HepG2 (cell line): Measurements from ENCODE around the gene C19orf44. TPM values are rescaled to one million over a fixed set of nuclear protein-coding genes. Genes with fewer than 3 reads are reported as not detected.

Source experiments
- ATAD3A ChIP-seq: sonication (generic); formaldehyde crosslinking; IDR thresholded peaks from 2 replicates; pipeline ENCODE4 v1.4.0; 2020; ENCODE audit warnings: missing genetic modification reagents
- DR1 ChIP-seq: sonication (generic); formaldehyde crosslinking; IDR thresholded peaks from 2 replicates; pipeline ENCODE4 v1.8.0; 2021; ENCODE audit warnings: mild to moderate bottlenecking, missing genetic modification reagents, inconsistent platforms
- FOSL1 ChIP-seq: sonication (generic); formaldehyde crosslinking; IDR thresholded peaks from 2 replicates; pipeline ENCODE4 v1.9.0; 2021; ENCODE audit warnings: missing genetic modification reagents, borderline replicate concordance
- HHEX ChIP-seq: IDR thresholded peaks from 2 replicates; pipeline ENCODE4 v1.6.1; 2016; ENCODE audit warnings: control low read depth
- KDM5A ChIP-seq: fragments of 200-600 bp; sonication (generic); IDR thresholded peaks from 2 replicates; pipeline ENCODE4 v1.7.0; 2018; ENCODE audit warnings: antibody characterized with exemption, mild to moderate bottlenecking, low read length, borderline replicate concordance
- NCOA5 ChIP-seq: sonication (generic); formaldehyde crosslinking; IDR thresholded peaks from 2 replicates; pipeline ENCODE4 v1.4.0; 2020; ENCODE audit warnings: missing genetic modification reagents
- ZNF431 ChIP-seq: sonication (generic); formaldehyde crosslinking; IDR thresholded peaks from 2 replicates; pipeline ENCODE4 v1.9.0; 2022; ENCODE audit warnings: missing genetic modification reagents, low read depth, mild to moderate bottlenecking, borderline replicate concordance
- ZNF563 ChIP-seq: sonication (generic); formaldehyde crosslinking; IDR thresholded peaks from 2 replicates; pipeline ENCODE4 v1.8.0; 2022; ENCODE audit warnings: mild to moderate bottlenecking, moderate library complexity, missing genetic modification reagents
- ZNF761 ChIP-seq: sonication (generic); formaldehyde crosslinking; conservative IDR thresholded peaks from 2 replicates; pipeline ENCODE4 v1.4.0; 2020; ENCODE audit warnings: mild to moderate bottlenecking, missing genetic modification reagents
- ZNF775 ChIP-seq: sonication (generic); formaldehyde crosslinking; IDR thresholded peaks from 2 replicates; pipeline ENCODE4 v1.4.0; 2020; ENCODE audit warnings: missing genetic modification reagents, mild to moderate bottlenecking, moderate library complexity, borderline replicate concordance
- polyA plus RNA-seq, 8 experiments: library from polyadenylated mRNA; depleted of rRNA in 3 of 8; stranded (reverse) in 7 of 8; unstranded in 1 of 8; fragments of >200 nt; fragmentation: Illumina TruSeq in 4 of 8; extraction: Trizol in 4 of 8; gene quantifications; 2 replicates each; pipeline versions ENCODE4 v1.2.1 to v1.2.3, GENCODE V29; 2011 to 2016; ENCODE audit warnings: low read depth in 4 of 8, missing spikeins in 1 of 8, mixed read lengths in 1 of 8; ENCODE audit not compliant: insufficient read depth in 1 of 8
- total RNA-seq, 5 experiments: library from RNA; depleted of rRNA; stranded (reverse); fragments of >200 nt; fragmentation: Illumina TruSeq; extraction: Trizol; gene quantifications; 2 replicates each; pipeline ENCODE4 v1.2.3, GENCODE V29; 2016; ENCODE audit warnings: low read depth in 1 of 5
- TF ChIP-seq, protein P1 (sequence below): sonication (generic); formaldehyde crosslinking; IDR thresholded peaks from 2 replicates; pipeline ENCODE4 v1.5.0; 2020; ENCODE audit warnings: mild to moderate bottlenecking, missing genetic modification reagents, borderline replicate concordance
- TF ChIP-seq, protein P2 (sequence below): sonication (generic); formaldehyde crosslinking; IDR thresholded peaks from 2 replicates; pipeline ENCODE4 v1.8.1; 2022; ENCODE audit warnings: low read depth, mild to moderate bottlenecking, missing genetic modification reagents
- TF ChIP-seq, protein P3 (sequence below): sonication (generic); formaldehyde crosslinking; IDR thresholded peaks from 2 replicates; pipeline ENCODE4 v1.4.0; 2020; ENCODE audit warnings: low read depth, mild to moderate bottlenecking, missing genetic modification reagents
- TF ChIP-seq, protein P4 (sequence below): IDR thresholded peaks from 2 replicates; pipeline ENCODE4 v1.6.1; 2016; ENCODE audit warnings: missing compliant biosample characterization, missing genetic modification reagents, borderline replicate concordance
- TF ChIP-seq, protein P5 (sequence below): sonication (generic); formaldehyde crosslinking; conservative IDR thresholded peaks from 2 replicates; pipeline ENCODE4 v1.8.1; 2023; ENCODE audit warnings: missing genetic modification reagents
- TF ChIP-seq, protein P6 (sequence below): sonication (generic); formaldehyde crosslinking; IDR thresholded peaks from 2 replicates; pipeline ENCODE4 v1.4.0; 2020; ENCODE audit warnings: missing genetic modification reagents
- TF ChIP-seq, protein P7 (sequence below): IDR thresholded peaks from 2 replicates; pipeline ENCODE4 v1.6.1; 2016

Gene C19orf44
- total and polyA plus RNA-seq, 2 of the 13 experiments (the other 11 are each of a cell fraction or from before 2014, with no cell fraction given), result 3.2 to 4.3 TPM

DNA sequence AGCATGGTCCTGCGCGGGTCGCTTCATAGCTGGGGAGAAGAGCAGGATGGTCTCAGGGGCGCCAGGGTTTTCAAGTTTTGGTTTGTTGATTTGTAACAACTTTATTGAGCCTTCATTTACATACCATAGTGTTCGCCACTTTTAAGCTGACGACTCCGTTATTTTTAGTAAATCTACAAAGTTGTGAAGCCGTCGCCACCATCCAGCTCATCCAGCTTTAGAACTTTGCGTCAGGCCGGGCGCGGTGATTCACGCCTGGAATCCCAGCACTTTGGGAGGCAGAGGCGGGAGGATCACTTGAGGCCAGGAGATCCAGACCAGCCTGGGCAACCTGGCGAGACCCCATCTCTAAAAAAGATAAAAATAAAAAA, 404 bp downstream of the C19orf44 start (continued):
- TF ChIP-seq, protein P1, sequence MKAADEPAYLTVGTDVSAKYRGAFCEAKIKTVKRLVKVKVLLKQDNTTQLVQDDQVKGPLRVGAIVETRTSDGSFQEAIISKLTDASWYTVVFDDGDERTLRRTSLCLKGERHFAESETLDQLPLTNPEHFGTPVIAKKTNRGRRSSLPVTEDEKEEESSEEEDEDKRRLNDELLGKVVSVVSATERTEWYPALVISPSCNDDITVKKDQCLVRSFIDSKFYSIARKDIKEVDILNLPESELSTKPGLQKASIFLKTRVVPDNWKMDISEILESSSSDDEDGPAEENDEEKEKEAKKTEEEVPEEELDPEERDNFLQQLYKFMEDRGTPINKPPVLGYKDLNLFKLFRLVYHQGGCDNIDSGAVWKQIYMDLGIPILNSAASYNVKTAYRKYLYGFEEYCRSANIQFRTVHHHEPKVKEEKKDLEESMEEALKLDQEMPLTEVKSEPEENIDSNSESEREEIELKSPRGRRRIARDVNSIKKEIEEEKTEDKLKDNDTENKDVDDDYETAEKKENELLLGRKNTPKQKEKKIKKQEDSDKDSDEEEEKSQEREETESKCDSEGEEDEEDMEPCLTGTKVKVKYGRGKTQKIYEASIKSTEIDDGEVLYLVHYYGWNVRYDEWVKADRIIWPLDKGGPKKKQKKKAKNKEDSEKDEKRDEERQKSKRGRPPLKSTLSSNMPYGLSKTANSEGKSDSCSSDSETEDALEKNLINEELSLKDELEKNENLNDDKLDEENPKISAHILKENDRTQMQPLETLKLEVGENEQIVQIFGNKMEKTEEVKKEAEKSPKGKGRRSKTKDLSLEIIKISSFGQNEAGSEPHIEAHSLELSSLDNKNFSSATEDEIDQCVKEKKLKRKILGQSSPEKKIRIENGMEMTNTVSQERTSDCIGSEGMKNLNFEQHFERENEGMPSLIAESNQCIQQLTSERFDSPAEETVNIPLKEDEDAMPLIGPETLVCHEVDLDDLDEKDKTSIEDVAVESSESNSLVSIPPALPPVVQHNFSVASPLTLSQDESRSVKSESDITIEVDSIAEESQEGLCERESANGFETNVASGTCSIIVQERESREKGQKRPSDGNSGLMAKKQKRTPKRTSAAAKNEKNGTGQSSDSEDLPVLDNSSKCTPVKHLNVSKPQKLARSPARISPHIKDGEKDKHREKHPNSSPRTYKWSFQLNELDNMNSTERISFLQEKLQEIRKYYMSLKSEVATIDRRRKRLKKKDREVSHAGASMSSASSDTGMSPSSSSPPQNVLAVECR, result 0 out of 2 replicates have a peak, but pooled peaks have one; percentile 1
- TF ChIP-seq, protein P2, sequence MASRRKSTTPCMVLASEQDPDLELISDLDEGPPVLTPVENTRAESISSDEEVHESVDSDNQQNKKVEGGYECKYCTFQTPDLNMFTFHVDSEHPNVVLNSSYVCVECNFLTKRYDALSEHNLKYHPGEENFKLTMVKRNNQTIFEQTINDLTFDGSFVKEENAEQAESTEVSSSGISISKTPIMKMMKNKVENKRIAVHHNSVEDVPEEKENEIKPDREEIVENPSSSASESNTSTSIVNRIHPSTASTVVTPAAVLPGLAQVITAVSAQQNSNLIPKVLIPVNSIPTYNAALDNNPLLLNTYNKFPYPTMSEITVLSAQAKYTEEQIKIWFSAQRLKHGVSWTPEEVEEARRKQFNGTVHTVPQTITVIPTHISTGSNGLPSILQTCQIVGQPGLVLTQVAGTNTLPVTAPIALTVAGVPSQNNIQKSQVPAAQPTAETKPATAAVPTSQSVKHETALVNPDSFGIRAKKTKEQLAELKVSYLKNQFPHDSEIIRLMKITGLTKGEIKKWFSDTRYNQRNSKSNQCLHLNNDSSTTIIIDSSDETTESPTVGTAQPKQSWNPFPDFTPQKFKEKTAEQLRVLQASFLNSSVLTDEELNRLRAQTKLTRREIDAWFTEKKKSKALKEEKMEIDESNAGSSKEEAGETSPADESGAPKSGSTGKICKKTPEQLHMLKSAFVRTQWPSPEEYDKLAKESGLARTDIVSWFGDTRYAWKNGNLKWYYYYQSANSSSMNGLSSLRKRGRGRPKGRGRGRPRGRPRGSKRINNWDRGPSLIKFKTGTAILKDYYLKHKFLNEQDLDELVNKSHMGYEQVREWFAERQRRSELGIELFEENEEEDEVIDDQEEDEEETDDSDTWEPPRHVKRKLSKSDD, result no peak
- no peak for TF ChIP-seq ATAD3A
- TF ChIP-seq HHEX (CRISPR knock-in tag), result no peak
- TF ChIP-seq KDM5A, result 0 out of 2 replicates have a peak, but pooled peaks have one; percentile 35
- TF ChIP-seq, protein P3, sequence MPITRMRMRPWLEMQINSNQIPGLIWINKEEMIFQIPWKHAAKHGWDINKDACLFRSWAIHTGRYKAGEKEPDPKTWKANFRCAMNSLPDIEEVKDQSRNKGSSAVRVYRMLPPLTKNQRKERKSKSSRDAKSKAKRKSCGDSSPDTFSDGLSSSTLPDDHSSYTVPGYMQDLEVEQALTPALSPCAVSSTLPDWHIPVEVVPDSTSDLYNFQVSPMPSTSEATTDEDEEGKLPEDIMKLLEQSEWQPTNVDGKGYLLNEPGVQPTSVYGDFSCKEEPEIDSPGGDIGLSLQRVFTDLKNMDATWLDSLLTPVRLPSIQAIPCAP (CRISPR knock-in tag), result no peak
- no peak for TF ChIP-seq DR1 (CRISPR knock-in tag)
- TF ChIP-seq, protein P4, sequence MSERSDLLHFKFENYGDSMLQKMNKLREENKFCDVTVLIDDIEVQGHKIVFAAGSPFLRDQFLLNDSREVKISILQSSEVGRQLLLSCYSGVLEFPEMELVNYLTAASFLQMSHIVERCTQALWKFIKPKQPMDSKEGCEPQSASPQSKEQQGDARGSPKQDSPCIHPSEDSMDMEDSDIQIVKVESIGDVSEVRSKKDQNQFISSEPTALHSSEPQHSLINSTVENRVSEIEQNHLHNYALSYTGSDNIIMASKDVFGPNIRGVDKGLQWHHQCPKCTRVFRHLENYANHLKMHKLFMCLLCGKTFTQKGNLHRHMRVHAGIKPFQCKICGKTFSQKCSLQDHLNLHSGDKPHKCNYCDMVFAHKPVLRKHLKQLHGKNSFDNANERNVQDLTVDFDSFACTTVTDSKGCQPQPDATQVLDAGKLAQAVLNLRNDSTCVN (CRISPR knock-in tag), result no peak
- no peak for TF ChIP-seq ZNF563
- TF ChIP-seq ZNF761 (CRISPR knock-in tag), result no peak
- no peak for TF ChIP-seq ZNF431
- TF ChIP-seq, protein P5, sequence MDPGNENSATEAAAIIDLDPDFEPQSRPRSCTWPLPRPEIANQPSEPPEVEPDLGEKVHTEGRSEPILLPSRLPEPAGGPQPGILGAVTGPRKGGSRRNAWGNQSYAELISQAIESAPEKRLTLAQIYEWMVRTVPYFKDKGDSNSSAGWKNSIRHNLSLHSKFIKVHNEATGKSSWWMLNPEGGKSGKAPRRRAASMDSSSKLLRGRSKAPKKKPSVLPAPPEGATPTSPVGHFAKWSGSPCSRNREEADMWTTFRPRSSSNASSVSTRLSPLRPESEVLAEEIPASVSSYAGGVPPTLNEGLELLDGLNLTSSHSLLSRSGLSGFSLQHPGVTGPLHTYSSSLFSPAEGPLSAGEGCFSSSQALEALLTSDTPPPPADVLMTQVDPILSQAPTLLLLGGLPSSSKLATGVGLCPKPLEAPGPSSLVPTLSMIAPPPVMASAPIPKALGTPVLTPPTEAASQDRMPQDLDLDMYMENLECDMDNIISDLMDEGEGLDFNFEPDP (CRISPR knock-in tag), result no peak
- TF ChIP-seq, protein P6, sequence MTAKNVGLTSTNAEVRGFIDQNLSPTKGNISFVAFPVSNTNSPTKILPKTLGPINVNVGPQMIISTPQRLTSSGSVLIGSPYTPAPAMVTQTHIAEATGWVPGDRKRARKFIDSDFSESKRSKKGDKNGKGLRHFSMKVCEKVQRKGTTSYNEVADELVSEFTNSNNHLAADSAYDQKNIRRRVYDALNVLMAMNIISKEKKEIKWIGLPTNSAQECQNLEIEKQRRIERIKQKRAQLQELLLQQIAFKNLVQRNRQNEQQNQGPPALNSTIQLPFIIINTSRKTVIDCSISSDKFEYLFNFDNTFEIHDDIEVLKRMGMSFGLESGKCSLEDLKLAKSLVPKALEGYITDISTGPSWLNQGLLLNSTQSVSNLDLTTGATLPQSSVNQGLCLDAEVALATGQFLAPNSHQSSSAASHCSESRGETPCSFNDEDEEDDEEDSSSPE, result no peak
- TF ChIP-seq FOSL1 (CRISPR knock-in tag), result no peak
- no peak for TF ChIP-seq NCOA5
- no peak for TF ChIP-seq ZNF775
- TF ChIP-seq, protein P7, sequence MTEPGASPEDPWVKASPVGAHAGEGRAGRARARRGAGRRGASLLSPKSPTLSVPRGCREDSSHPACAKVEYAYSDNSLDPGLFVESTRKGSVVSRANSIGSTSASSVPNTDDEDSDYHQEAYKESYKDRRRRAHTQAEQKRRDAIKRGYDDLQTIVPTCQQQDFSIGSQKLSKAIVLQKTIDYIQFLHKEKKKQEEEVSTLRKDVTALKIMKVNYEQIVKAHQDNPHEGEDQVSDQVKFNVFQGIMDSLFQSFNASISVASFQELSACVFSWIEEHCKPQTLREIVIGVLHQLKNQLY, result no peak
